IPS-NIHi11 (cell line): ENCODE results near the gene CD47.

Source experiments
- DNase-seq: peaks from one replicate; pipeline ENCODE4 v3.0.0; 2012; ENCODE audit warnings: mixed read lengths, low spot score

CD47 gene

DNA sequence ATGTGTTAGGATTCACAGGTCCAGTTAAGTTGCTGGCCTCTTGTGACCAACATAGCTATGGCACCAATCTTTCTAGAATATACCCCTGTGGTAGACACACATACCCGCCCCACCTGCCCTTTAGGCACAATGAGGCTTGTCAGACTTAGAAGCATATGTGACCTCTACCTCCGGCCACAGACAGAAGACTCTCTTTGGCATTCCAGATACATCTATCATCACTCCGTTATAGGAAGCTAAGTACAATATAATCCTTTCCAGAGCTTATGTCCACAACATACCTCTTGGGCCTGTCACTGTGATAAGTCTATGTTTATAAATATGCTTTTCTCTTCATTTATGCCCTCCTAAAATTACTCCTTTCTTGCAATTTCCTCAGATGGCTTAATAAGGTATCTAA lies 39.8 kb downstream of the CD47 start:
- no peak for DNase-seq

DNA sequence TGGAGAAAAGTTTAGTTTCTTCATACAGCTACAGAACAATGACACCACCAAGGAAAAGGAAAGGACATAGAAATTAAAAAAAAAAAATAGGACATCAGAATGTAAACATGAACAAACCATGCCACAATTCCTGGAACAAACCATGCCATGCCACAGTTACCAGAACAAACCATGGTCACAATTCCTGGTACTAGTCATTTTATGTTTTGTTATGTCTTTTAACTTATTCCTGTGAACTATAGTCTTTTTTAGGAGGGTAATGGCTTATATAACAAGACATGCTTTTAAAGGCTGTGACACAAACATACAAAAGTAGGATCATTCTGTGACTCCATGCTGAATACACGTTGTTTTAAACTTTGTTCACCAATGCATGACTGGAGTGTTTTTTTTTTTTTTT lies 42.8 kb downstream of the CD47 start:
- no peak for DNase-seq

DNA sequence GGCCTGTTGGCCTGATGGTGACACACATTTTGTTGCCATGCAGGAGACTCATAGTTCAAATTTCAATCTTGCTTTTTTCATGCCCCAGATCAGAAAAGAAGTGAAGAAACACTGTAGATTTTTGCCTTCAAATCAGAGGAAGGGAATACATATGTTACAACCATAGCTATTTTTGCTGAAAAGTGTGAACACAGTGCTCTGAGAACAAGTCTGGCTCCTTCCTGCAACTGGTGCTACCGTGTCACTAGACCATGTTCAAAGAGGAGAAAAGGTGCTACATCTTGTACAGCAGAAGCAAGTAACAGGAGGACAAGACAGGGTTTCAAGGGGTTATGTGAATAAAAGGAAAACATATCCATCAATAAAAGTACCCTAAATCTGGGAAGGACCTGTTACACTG lies 44.6 kb downstream of the CD47 start:
- DNase-seq: no peak

DNA sequence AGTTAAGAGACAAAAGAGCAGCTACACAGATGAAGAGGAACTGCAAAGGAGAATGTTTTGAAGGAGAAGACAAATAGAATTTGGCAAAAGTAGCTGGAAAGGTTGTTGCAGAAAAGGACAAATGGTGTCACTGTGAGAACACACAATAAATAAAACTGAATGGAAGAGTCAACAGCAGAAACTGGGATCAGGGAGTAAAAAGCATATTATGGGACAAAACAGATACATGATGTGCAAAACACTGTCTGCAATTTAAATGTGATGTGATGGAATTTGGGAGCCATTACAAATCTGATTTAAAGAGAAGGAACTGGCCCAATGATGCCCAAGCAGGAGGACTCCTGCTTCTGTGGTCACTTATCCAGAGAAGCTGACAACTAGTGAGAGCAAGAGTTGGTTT lies 46.1 kb downstream of the CD47 start:
- no peak for DNase-seq

DNA sequence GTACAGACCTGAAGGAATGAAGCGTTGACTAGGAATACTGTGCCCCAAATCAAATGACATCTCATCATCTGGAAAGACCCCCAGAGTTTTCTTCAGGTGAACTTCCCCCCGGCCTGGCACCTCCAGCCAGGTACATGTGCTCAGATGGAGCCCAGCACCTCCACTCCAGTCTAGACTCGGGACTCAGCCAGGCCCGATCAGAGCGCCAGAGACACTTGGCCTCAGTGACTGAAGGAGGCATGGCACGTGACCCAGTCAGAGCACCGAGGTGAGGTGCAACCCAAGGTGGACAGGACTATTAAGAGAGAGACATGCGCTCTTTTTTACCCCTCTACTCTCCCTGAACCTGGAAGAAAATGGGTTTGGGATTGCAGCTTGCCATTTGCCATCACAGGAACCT lies 48.5 kb downstream of the CD47 start:
- DNase-seq: no peak

DNA sequence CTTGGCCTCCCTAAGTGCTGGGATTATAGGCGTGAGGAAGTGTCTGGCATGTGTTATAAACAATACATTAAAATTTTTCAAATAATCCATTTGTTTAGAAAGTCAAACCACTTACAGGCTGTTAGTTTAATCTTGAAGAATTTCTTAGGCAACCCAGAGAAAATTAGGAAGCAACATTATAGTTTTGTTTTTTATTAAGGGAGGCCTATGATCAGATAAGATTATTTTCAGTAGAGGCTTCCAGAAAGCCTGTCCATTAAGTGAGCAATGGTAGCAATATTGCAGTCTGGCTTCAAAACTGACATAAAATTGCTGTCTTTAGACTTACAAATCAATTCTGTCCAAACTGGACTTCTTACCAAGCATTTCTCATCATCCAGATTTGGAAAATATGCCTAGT lies 49.6 kb downstream of the CD47 start:
- no peak for DNase-seq

DNA sequence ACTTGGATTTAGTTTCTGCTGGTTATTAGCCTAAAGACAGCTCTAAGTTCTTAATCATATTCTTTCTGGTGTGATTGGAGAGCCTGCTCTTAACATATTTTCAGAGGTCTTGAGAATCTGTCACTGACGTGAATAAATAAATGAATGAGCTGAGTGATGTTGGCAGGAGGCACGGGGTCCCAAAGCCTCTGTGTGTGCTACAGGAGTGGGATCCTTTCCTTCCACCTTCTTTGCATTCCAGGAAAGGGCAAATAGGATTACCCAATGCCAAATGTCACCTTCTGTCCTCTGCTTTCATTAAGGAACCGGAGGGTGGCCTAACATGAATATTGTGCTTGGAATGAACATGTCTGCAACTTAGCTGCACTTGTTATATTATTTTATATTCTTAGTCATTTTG lies 53.1 kb downstream of the CD47 start:
- no peak for DNase-seq

DNA sequence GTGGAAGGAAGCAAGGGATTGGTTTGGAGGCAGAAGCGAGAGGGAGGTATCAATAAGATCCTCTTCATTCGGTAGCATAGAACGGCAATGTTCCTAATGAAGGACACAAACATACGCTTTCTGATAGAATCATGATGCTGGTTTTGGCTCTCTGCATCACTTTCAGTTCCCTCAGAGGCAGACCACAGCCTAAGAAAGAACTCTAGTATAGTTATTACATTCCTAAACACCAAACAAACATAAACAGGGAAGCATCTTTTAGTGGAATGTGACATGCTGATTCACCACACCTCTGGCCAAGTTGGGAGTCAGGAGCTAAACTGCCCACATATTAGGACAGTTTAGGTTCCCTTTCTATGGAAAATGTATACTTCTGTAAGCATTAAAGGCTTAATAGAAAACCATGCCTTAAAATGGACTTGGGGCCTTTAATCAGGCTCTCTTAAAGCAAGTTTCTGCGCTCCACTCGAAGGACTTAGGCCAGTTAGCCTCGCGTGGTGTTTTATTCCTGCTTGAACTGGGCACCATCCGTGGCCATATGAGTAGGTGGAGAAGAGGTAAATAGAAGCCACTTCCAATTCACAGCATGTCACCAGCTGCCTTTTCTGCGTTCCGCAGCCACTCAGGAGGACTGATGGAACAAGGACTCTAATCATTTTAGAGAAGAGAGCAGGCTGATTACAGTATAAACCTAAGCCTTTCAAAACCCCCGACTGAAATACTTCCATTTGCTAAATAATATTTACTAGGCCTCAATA lies 53.7 kb downstream of the CD47 start:
- no peak for DNase-seq

DNA sequence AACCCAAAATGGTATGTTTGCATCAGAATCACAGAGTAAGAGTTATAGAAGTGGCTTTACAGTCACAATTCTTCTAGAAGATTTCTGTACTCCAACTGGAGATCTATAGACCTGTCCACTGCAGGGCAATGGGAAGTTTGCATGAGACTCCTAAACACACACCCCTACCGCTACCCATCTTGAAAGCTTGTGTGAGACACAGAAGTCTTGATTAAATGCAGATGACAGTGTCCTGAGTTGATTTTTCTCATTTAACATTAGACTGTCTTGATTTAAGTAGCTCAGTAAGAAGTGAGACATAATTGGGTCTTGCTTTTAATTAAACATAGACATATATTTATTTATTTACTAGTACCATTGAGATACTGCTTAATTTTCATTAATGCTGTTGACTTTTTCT lies 54.4 kb downstream of the CD47 start:
- DNase-seq: no peak

DNA sequence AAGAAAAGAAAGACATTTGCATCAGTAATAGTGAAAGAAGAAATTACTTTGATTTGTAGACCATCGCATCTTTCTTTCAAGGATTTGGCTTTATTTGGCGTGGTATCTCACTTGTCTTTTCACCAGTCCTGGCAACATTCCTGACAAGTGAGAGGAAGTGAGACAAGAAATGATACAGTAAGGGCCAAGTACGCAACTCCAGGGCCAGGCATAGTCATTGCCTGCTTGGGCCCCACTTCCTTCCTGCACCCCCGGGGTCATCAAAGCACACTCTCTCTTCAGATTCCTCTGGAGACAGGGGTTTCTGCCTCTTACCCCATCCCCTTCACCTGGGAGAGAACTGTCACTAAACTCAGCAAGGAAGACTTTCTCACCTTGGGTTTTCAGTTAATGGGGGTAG lies 55.1 kb downstream of the CD47 start:
- no peak for DNase-seq

DNA sequence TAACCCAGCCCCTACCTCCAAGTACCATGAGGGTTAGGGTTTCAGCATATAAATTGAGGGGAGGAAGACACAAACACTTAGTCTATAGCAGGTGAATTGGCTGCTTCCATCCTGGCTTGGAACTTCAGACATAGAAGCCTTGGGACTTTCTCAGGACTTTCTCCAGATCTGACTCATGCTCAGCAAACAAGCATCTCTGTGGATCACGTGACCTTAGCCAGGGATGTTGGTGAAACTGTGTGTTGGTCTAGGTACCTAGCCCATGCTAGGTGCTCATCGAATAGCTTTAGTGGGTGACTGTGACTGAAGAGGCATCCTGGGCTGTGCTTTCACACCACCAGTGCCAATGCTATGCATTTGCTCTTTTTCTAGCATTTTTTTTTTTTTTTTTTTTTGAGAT lies 58.9 kb downstream of the CD47 start:
- no peak for DNase-seq

DNA sequence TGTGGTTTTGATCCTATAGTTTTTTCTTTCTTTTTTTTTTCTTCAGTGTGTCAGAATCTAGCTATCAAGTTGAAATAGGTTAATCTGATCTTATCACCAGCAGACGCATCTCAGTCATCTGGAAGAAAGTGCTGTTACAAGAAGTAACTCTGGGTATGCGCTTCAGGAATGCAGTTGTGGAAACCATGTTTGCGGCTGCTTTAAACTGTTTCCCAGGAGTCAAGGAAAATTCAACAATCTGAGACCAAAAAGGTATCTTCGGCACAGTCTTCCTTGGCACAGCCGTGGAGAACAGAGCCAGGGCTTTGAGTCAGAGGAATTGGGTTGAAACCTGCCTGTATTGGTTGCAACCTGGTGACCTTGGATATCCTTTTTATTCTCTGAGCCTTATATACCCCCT lies 59.9 kb downstream of the CD47 start:
- DNase-seq: no peak

DNA sequence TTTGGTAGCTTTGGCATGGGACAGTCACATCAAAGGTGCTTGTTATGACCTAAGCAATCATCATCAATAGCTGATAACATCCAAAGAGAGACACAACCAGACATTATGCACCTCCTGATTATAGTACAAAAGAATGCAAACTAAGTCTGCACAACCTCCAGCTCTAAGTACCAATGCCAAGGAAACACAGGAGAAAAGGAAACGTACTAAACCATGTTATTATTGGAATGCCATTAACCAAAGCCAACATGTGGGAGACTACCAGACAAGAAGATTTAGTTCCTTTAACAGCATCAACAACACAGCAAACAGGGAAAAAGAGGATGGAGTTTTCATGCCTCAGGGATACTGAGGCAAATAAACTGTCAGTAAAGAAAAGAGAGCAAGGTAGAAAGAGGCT lies 61.4 kb downstream of the CD47 start:
- no peak for DNase-seq

DNA sequence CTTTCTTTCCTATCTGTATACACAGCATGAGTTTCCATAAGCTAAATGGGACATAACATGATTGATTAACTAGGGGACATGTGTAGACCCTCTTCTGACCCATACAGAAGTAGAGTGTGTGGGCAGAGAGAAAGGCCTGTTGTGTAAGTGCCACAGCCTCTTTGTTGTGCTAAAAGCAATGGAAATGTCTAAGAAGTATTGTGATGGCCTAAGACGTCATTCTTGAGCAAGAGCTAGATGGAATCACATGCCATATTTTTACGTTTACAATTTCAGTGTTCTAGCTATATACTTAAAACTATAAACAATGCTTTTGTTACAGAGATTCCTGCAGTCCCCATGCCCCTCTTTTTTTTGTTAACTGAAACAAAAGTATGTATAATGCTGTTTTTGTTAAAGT lies 61.9 kb downstream of the CD47 start:
- no peak for DNase-seq

DNA sequence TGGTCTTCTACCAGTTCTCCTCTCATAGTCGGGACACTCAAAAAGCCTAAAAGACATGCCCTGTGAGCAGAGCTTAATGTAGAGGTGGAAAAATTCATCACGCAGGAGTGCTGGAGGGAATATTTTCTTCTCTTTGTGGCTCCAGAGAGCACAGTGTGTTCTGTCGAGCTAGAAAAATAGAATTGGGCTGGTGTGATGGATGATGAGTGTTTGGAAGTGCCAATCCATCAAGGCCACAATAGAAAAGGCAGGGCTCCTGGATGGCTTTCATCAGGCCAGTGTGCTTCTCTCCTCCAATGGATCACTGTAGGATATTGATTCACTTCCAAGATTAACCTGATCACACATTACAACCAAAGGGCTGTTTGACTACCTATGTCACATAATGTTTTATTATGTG lies 65.7 kb downstream of the CD47 start:
- DNase-seq: no peak

DNA sequence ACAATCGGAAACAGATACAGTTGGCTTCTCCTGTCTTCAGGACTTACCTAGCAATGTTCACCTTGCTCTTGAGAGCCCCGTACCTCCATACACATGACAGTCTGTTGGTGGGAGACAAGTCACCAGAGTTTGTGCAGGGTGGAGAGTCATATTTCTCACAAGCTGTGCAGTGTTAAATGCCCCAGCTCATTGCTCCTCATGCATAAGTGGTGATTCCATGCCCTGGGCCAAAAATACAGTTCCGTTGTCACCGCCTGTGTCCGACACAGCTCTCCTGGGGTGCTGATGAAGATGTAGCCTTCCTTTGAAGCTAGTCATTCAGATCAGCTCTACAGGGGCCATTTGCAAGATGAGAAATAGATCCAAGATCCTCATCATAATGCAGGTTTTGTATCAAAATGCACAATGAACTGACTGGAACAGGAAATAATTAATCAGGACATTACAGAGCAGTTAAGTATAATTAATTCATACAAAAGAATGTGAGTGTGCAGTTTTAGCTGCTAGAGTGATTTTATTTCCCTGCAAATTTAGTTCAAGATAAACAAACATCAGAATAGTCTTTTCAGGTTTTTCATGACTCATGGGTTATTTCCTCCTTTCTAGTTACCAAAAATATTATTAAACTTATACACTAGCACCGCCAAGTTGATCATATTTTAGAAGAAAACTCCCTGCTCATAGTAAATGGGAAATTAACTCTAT lies 66.5 kb downstream of the CD47 start:
- no peak for DNase-seq

DNA sequence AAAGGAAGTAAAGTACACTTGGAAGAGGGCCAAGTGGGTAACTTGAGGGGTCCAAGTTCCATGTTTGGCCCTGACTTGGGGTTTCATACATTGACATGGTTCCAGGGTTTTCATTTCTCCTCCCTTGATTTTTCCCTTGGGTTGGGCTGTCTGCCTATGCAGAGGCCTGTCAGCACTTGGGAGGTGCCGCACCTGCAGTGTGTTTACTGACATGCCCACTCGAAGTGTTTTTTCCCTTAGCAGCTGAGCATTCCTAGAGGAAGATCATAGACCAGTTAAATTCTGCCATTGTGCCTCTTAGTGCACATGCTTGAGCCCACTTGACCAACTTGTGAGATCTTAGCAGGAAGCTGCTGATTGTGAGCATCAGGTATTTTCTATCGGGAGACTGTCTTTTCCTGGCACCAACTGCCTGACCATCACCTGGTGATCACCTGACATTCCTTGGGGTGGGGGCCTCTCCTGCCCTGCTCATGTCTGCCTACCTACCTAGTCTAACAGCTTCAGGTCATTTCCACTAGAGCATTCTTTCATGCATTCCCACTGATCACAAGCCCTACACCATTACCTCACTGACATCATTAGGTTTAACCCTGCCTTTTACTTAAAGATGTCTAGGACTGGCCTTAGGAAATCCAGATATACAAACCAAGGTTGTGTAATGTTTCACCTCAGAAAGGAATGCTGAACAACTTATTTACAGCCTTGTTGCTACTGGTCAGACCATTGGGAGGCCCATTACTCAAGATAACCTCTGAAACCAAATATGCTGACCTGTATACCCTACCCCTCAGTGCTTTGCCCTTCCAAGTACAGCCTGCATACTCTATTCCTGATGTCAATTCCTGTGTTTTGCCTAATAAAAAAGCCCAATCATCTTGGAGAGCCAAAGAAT lies 68.3 kb downstream of the CD47 start:
- no peak for DNase-seq

DNA sequence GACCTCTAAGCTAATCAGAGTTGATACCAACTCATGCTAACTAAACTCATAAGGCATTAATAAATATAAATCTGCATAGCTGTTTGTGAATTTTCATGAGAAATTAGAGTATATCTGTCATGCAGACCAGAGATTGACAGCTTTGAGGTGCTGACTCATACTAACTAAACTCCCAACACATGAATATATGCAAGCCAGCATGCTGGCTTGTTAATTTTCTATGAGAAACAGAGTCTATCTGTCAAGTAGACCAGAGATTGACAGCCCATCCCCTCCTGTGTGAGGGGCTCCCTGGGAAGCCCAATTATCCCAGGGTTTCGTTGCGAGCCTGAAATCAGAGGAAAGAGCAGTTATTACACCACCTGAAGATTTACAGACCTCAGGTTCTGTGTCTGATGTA lies 69.3 kb downstream of the CD47 start:
- DNase-seq: no peak

DNA sequence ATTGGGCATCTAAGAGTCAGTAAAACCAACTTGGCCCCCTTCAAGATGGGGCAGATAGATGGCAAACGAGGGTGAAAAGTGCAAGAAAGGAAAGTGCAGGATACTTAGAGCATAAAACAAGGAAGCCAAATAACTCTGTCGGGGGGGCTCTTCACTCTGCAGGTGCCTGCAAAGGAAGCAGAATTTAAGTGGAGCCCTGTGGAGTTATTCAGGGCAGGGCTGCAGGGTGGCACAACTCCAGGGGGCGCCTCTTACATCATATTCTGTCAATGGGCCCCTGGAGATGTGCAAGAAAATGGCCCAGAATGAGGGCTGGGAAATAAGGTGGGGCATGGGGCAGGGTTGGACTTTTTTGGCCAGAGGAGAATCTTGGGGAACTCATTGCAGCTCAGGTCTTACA lies 69.7 kb downstream of the CD47 start:
- no peak for DNase-seq

DNA sequence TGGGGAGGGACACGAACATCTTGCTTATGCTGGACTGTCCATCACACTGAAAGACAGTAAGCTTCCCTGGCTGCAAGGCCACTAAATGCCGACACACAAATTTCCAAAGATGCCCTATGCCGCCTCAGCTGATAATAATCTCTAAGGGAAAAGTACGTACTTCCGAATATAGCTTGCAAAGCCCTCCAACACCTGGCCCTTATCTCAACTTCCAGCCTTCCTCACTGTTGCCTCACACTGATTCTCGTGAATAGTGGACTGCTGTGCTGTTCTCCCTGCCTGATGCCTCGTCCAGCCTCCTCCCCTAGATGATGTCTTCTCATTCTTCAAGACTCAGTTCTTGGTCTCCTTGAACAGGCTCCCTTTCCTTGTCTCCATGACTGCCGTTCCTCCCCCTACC lies 72.3 kb downstream of the CD47 start:
- no peak for DNase-seq

DNA sequence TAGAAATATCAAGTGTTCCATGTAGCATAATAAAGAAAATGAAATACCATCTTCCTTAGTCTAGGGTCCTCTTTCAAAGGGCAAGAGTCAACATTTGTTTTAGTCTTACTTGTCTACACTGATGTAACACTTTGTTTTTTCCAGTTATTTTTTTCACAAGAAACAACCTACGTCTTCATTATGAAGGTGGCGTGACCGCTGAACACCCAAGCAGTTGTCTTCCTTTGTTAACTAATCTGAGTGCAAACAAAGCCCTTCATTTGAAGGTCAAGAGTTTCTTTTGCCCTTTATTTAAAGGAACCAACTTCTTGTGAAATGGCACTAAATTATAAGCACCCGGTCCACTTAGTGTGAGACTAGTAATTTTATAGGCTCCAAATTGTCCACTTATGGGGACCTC lies 73.2 kb downstream of the CD47 start:
- DNase-seq: no peak

DNA sequence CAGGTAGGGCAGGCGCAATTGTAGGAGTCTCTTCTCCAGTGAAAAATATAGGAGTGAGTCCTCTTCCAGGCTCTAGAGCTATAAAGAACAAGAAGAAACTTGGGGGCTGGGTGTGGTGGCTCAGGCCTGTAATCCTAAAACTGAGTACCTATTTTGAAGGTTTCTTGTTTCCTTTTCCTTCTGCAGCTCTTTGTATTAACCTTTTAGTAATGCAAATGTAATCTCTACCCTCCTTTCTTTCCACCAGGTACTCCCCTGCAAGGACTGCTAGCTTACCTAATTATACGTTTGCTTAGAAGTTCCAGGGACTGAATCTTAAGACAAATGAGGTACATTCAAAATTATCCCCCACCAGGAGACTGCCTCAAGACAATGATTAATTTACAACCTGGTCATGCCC lies 75.9 kb downstream of the CD47 start:
- no peak for DNase-seq
